Nucleus accumbens (tissue), 56 donors: Measurements from ENCODE around the gene SLC9A9.
"Not testable (repeated sequence)": the region's sequence is repeated elsewhere in the genome, so short reads cannot be mapped to it uniquely, and the experiment has no call there.

ENCODE experiments used
- DNase-seq, 56 donors: peaks; one replicate each; lab custom pipeline; 2025; lab: John Stamatoyannopoulos, UW

The SLC9A9 gene

GRCh38 chr3:143811602-143812001 lies 36.7 kb downstream of the SLC9A9 start:
- DNase-seq, result peak in 2 of 56 donors; percentile 12 to 18

DNA sequence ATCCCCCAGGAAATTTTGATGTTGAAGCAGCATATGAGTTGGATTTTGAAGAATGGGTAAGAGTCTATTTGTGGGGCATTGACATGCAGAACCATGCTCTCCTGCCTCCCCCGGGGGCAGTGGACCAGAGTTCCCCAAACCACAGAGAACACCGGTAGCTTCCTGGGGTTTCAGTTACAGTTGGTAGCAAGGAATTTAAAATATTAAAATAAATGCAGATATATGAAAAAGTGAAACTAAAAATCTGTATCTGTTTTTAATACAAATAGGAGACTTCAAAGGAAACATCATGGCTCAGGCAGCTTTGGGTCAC lies 37.4 kb downstream of the SLC9A9 start:
- no peak for DNase-seq

GRCh38 chr3:143810166-143810952 lies 37.9 kb downstream of the SLC9A9 start:
- DNase-seq, result no peak

- DNase-seq, result peak in 1 of 56 donors; percentile 43
Observed at GRCh38 chr3:143809121-143809621, 39.1 kb downstream of the SLC9A9 start.

- DNase-seq, result no peak
Observed at GRCh38 chr3:143808030-143808429, 40.2 kb downstream of the SLC9A9 start.

DNA sequence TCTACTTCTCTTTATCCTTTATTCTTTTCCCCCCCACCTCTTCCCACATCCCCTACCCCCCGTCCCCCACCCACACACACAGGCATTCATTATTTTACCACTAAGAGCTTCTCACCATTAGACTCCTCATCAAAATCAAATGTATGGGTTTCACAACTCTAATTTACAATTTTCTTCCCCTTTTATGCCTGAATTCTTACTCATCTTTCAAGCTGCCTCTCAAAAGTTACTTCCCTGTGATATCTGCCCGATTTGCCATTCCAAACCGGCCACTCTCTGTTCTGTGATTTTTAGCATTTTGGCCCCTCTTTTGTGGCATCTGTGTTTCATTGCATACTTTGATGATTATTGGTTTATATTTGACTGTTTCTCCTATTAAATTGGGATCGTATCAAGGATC lies 42.2 kb downstream of the SLC9A9 start:
- DNase-seq, result no peak

DNA sequence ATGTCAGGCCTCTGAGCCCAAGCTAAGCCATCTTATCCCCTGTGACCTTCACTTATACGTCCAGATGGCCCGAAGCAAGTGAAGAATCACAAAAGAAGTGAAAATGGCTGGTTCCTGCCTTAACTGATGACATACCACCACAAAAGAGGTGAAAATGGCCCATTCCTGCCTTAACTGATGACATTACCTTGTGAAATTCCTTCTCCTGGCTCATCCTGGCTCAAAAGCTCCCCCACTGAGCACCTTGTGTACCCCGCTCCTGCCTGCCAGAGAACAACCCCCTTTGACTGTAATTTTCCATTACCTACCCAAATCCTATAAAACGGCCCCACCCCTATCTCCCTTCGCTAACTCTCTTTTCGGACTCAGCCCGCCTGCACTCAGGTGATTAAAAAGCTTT lies 42.8 kb downstream of the SLC9A9 start:
- not testable (repeated sequence) for DNase-seq

DNA sequence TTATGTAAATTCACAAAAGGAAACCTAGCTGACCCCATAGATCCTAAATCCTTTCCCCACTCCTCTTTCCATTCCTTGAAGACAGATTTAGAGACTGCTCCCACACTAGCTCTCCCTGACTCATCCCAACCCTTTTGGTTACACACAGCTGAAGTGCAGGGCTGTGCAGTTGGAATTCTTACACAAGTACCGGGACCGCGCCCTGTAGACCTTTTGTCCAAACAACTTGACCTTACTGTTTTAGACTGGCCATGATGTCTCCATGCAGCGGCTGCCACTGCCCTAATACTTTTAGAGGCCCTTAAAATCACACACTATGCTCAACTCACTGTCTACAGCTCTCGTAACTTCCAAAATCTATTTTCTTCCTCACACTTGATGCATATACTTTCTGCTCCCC lies 47.2 kb downstream of the SLC9A9 start:
- DNase-seq, result not testable (repeated sequence)

GRCh38 chr3:143798151-143798550 lies 50.1 kb downstream of the SLC9A9 start:
- DNase-seq, result not testable (repeated sequence)

DNA sequence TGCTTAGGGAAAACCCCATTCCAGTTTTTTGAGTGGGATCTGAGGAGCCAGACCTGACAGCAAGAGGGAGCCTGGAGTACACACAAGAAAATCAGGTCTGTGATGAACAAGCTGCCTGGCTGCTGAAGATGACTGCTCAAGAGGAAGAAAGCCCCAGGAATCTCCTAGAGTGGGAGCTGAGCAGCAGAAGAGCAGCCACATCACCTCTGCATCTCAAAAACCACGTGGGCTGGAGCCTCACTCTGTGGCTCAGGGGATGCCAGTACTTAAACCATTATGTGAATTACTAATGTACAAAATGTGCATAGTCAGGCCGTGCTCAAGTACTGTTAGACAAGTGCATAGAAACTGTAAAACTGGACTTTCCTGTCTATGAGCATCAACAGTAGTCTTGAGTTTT lies 52.4 kb downstream of the SLC9A9 start:
- DNase-seq, result peak in 1 of 56 donors; percentile 15

DNA sequence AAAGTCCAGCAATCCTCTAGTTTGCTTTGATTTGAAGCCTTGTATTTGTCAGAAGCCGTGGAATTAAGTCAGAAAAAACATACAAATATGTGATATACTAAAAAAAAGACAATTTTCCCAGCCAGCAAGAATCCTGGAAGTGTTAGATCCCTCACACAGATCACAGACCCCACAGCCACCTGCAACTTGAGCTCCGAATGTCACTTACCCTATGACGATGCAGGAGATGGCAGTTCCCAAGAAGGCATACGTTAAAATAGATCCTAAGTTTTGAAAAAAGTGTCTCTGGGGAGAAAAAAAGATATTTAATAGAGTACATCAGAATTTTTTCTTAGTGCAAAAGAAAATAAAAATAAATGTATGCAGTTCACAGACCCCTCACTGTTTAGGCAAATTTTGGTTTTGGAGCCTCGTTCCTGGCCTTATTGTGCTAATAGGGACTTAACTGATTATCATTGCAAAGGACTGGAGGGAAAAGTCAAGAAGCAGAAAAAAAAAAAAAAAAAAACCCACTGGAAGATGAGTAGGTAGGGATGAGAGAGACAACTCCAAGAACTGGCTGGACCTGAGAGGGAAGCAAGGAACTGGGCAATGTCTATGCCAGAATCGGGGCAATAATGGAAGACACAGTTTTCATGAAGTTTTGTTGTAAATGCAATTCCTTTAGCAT lies 53.3 kb downstream of the SLC9A9 start:
- no peak for DNase-seq

DNA sequence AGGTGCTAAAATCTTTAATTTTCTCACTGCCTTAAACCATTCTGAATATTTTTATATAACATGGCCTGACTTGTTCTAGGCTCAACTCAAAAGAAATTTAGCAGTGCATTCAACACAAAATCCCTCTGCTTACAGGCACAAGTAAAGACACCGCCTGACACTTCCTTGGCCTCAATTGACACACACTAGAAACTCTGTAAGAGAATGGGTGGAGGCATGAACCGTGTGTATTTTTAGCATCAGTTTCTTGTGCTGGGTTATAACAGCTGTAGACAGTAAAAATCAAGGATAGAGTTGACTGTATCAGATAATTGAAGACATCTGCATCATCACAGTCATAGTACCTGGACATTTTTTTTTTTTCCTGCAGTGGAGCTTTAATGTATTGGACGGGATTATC lies 54.3 kb downstream of the SLC9A9 start:
- no peak for DNase-seq

GRCh38 chr3:143791386-143791785 lies 56.9 kb downstream of the SLC9A9 start:
- no peak for DNase-seq

- DNase-seq, result peak in 3 of 56 donors; percentile 14 to 46 (median 41)
Observed at GRCh38 chr3:143786219-143787191, 61.8 kb downstream of the SLC9A9 start.

DNA sequence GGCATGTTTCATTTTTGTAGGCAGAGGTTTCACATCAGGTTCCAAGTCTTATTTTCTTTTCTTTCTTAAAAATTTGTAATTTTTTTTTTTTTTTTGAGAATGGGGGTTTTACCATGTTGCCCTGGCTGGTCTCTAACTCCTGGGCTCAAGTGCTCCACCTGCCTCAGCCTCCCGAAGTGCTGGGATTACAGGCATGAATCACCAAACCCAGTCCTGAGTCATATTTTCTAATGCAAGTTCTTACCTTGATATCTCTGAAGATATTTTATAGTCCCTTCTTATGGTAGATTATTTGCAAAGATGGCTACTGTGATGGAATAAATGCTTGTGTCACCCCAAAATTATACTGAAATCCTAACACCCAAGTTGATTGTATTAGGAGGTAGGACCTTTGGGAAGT lies 63.8 kb downstream of the SLC9A9 start:
- DNase-seq, result no peak

GRCh38 chr3:143783851-143784370 lies 64.4 kb downstream of the SLC9A9 start:
- DNase-seq, result no peak

- DNase-seq, result peak in 4 of 56 donors; percentile 8 to 36 (median 9)
Observed at GRCh38 chr3:143775459-143775858, 72.8 kb downstream of the SLC9A9 start.

DNA sequence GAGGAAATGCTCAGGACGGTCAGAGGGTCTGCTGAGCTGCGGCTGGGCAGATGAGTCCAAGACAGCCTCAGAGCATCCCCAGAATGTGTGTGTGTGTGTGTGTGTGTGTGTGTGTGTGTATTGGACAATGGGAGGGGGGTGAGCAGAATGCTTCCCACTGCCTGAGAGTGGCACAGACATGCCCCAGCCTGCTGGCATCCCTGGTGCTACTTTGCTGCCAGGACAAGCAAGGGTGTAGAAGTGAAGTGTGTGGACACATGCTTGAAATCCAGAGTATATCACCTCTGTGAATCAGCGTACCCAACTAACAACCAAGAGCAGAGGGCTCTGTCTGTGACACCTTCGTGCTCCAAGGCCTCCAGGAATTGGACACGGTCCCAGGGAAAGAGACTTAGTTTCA lies 76.3 kb downstream of the SLC9A9 start:
- DNase-seq, result no peak

GRCh38 chr3:143771258-143771657 lies 77.0 kb downstream of the SLC9A9 start:
- peak in 1 of 56 donors; percentile 30 for DNase-seq

DNA sequence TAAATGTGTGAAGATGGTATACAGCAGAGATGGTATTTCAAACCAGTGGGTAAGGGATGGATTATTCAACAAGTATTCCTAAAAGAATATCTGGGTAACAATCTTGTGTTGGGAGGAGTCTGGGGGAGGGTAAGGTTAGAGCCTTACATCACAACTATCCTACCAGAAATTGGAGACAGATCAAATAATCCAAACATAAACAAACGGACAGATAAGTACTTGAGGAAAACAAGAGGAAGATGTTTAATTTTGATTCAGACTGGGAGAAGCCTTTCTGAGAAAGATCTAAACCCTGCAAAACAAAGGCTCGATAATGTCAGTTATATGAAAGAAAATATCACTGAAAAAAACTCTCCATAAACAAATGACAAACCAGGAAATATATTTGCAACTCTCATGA lies 77.9 kb downstream of the SLC9A9 start:
- no peak for DNase-seq

- no peak for DNase-seq
Observed at GRCh38 chr3:143769616-143770015, 78.7 kb downstream of the SLC9A9 start.
